HG03175 (cell line): ENCODE data around the gene RELL1.

Experiments used
- ATAC-seq: cut with Tn5 transposase; IDR thresholded peaks from one replicate; pipeline ENCODE4 v1.9.1; 2021; ENCODE audit warnings: mild to moderate bottlenecking, moderate library complexity; ENCODE audit not compliant: unreplicated experiment

The RELL1 gene

GRCh38 chr4:37603711-37604110, 82.5 kb downstream of the RELL1 start:
- no peak for ATAC-seq

- ATAC-seq = peak; percentile 78
Measured at GRCh38 chr4:37603070-37603468, 83.1 kb downstream of the RELL1 start.

GRCh38 chr4:37602454-37603069, 83.6 kb downstream of the RELL1 start:
- no peak for ATAC-seq

- no peak for ATAC-seq
Measured at GRCh38 chr4:37601531-37601930, 84.6 kb downstream of the RELL1 start.

GRCh38 chr4:37599092-37599790, 86.9 kb downstream of the RELL1 start:
- no peak for ATAC-seq

GRCh38 chr4:37597034-37597433, 89.1 kb downstream of the RELL1 start:
- ATAC-seq = no peak

GRCh38 chr4:37595875-37596680, 90.1 kb downstream of the RELL1 start:
- ATAC-seq = no peak

- ATAC-seq = no peak
Measured at GRCh38 chr4:37594099-37594498, 92.1 kb downstream of the RELL1 start.

- ATAC-seq = no peak
Measured at GRCh38 chr4:37591349-37591748, 94.8 kb downstream of the RELL1 start.

- no peak for ATAC-seq
Measured at GRCh38 chr4:37590016-37590415, 96.2 kb downstream of the RELL1 start.

GRCh38 chr4:37588150-37588549, 98.0 kb downstream of the RELL1 start:
- no peak for ATAC-seq

GRCh38 chr4:37586194-37586593, 100.0 kb downstream of the RELL1 start:
- no peak for ATAC-seq

- no peak for ATAC-seq
Measured at GRCh38 chr4:37584493-37585060, 101.6 kb downstream of the RELL1 start.

- no peak for ATAC-seq
Measured at GRCh38 chr4:37584071-37584470, 102.1 kb downstream of the RELL1 start.

- ATAC-seq = no peak
Measured at GRCh38 chr4:37573566-37573965, 112.6 kb downstream of the RELL1 start.

- no peak for ATAC-seq
Measured at GRCh38 chr4:37568489-37568888, 117.7 kb downstream of the RELL1 start.

- ATAC-seq = no peak
Measured at GRCh38 chr4:37567836-37568235, 118.3 kb downstream of the RELL1 start.

GRCh38 chr4:37562592-37562991, 123.6 kb downstream of the RELL1 start:
- no peak for ATAC-seq

GRCh38 chr4:37561803-37562207, 124.4 kb downstream of the RELL1 start:
- ATAC-seq = peak; percentile 97

- no peak for ATAC-seq
Measured at GRCh38 chr4:37561196-37561802, 124.9 kb downstream of the RELL1 start.
